ENCODE measurements around the gene TRPV4. TPM values are rescaled to one million over a fixed set of nuclear protein-coding genes. Genes with fewer than 3 reads are reported as not detected.
A peak's percentile ranks its signal among the peaks of the same experiment; 100 is the strongest.

Gene TRPV4
- total RNA-seq, 1 experiment from 2014 or later: not detected

GRCh38 chr12:109763201-109763841, 69.9 kb downstream of the TRPV4 start:
- DNase-seq (ENCODE audit: low spot score): peak; percentile 50

- DNase-seq (ENCODE audit: low spot score): no peak
Observed at GRCh38 chr12:109762673-109763191, 70.5 kb downstream of the TRPV4 start.

GRCh38 chr12:109762071-109762672, 71.0 kb downstream of the TRPV4 start:
- DNase-seq (ENCODE audit: low spot score): no peak

GRCh38 chr12:109760930-109761921, 72.0 kb downstream of the TRPV4 start:
- DNase-seq (ENCODE audit: low spot score): no peak

- DNase-seq (ENCODE audit: low spot score): no peak
Observed at GRCh38 chr12:109760031-109760929, 72.9 kb downstream of the TRPV4 start.

GRCh38 chr12:109759595-109759994, 73.6 kb downstream of the TRPV4 start:
- no peak for DNase-seq (ENCODE audit: low spot score)

GRCh38 chr12:109758426-109759420, 74.5 kb downstream of the TRPV4 start:
- DNase-seq (ENCODE audit: low spot score): no peak

- DNase-seq (ENCODE audit: low spot score): no peak
Observed at GRCh38 chr12:109757671-109758265, 75.4 kb downstream of the TRPV4 start.

- no peak for DNase-seq (ENCODE audit: low spot score)
Observed at GRCh38 chr12:109756457-109756856, 76.7 kb downstream of the TRPV4 start.

GRCh38 chr12:109753959-109754358, 79.2 kb downstream of the TRPV4 start:
- DNase-seq (ENCODE audit: low spot score): no peak

GRCh38 chr12:109753054-109753401, 80.2 kb downstream of the TRPV4 start:
- no peak for DNase-seq (ENCODE audit: low spot score)

GRCh38 chr12:109752117-109753053, 80.8 kb downstream of the TRPV4 start:
- DNase-seq (ENCODE audit: low spot score): no peak

GRCh38 chr12:109744986-109745942, 87.9 kb downstream of the TRPV4 start:
- DNase-seq (ENCODE audit: low spot score): no peak

- DNase-seq (ENCODE audit: low spot score): no peak
Observed at GRCh38 chr12:109744026-109744425, 89.2 kb downstream of the TRPV4 start.

- no peak for DNase-seq (ENCODE audit: low spot score)
Observed at GRCh38 chr12:109743076-109743910, 89.9 kb downstream of the TRPV4 start.

- no peak for DNase-seq (ENCODE audit: low spot score)
Observed at GRCh38 chr12:109741970-109742703, 91.1 kb downstream of the TRPV4 start.
